Measurements from ENCODE around the gene PSKH1. TPM values are rescaled to one million over a fixed set of nuclear protein-coding genes. Genes with fewer than 3 reads are reported as not detected.

Gene PSKH1
- polyA plus RNA-seq, 2 of the 4 experiments (the other 2 are of a cell fraction) = 15.1 to 15.8 TPM

DNA sequence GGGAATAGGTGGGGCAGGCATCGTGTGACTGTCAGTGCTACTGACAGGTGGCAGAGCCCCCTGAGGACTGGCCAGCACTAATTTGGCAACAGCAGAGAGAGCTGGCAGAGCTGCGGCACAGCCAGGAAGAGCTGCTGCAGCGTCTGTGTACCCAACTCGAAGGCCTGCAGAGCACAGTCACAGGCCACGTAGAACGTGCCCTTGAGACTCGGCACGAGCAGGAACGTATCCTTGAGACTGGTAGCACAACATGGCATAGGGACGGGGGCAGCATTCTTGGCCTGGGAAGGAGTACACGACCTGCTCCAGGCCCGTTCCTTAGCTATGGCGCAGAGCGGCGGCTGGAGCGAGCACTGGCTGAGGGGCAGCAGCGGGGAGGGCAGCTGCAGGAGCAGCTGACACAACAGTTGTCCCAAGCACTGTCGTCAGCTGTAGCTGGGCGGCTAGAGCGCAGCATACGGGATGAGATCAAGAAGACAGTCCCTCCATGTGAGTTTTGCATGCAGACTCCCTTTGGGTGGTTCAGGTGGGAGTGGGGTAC is 11.4 kb upstream of the PSKH1 start (continued):
- TF ChIP-seq, protein P1, sequence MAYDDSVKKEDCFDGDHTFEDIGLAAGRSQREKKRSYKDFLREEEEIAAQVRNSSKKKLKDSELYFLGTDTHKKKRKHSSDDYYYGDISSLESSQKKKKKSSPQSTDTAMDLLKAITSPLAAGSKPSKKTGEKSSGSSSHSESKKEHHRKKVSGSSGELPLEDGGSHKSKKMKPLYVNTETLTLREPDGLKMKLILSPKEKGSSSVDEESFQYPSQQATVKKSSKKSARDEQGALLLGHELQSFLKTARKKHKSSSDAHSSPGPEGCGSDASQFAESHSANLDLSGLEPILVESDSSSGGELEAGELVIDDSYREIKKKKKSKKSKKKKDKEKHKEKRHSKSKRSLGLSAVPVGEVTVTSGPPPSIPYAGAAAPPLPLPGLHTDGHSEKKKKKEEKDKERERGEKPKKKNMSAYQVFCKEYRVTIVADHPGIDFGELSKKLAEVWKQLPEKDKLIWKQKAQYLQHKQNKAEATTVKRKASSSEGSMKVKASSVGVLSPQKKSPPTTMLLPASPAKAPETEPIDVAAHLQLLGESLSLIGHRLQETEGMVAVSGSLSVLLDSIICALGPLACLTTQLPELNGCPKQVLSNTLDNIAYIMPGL (CRISPR knock-in tag; IDR thresholded peaks at IDR 0.05; ENCODE audit: borderline replicate concordance) = no peak
- no peak for TF ChIP-seq JUNB (IDR thresholded peaks at IDR 0.05)
- no peak for TF ChIP-seq MYC (IDR thresholded peaks at IDR 0.05; ENCODE audit: borderline replicate concordance, low read length)

DNA sequence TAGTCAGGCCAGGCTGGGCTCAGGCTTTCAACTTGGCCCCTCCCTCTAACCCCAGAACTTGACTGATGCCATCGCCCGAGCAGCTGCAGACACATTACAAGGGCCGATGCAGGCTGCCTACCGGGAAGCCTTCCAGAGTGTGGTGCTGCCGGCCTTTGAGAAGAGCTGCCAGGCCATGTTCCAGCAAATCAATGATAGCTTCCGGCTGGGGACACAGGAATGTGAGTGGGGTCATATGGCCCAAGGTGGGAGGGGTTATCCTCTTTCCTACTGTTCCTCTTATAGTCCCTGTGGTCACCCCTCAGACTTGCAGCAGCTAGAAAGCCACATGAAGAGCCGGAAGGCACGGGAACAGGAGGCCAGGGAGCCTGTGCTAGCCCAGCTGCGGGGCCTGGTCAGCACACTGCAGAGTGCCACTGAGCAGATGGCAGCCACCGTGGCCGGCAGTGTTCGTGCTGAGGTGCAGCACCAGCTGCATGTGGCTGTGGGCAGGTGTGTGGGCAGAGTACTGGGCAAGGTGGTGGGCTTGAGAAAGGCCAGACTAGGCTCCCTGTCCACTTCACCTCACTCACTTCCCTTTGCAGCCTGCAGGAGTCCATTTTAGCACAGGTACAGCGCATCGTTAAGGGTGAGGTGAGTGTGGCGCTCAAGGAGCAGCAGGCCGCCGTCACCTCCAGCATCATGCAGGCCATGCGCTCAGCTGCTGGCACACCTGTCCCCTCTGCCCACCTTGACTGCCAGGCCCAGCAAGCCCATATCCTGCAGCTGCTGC is 10.5 kb upstream of the PSKH1 start:
- WGBS (ENCODE audit: missing lambda C conversion rate) = 88% methylated on average over 18 of the region's 18 CpGs
- peaks cover 9% of the 10 kb centered on the region; the same call in 1 of the 3 replicates for H3K4me1 ChIP-seq
- H3K4me2 ChIP-seq = no peak overlapping the region
- no peaks in the 10 kb centered on the region for H3K9me3 ChIP-seq
- FAIRE-seq = no peak
- no peak for ATAC-seq
- no peak for DNase-seq (ENCODE audit: low read depth in 1 of 2, low spot score in 1 of 2)
- H3K4me3 ChIP-seq = no peak overlapping the region
- ChIA-PET CTCF (interaction anchor here (0.6 to 17.4 kb wide), 21 partner anchors 8 to 347 kb away, joined by 3 to 370 read pairs (median 8); partner anchors contain the start of genes CTRL, EDC4, PSKH1 and PSMB10), POLR2A (no interaction called here)
- no peak overlapping the region for H3K27ac ChIP-seq
- TF ChIP-seq RFX5 (IDR thresholded peaks at IDR 0.05) = no peak
- TF ChIP-seq POLR2A (IDR thresholded peaks at IDR 0.05; ENCODE audit: low read length) = no peak
- TF ChIP-seq KDM5A (IDR thresholded peaks at IDR 0.05) = no peak
- no peak for TF ChIP-seq POLR2AphosphoS2 (conservative IDR thresholded peaks at IDR 0.05; ENCODE audit: low read length)

DNA sequence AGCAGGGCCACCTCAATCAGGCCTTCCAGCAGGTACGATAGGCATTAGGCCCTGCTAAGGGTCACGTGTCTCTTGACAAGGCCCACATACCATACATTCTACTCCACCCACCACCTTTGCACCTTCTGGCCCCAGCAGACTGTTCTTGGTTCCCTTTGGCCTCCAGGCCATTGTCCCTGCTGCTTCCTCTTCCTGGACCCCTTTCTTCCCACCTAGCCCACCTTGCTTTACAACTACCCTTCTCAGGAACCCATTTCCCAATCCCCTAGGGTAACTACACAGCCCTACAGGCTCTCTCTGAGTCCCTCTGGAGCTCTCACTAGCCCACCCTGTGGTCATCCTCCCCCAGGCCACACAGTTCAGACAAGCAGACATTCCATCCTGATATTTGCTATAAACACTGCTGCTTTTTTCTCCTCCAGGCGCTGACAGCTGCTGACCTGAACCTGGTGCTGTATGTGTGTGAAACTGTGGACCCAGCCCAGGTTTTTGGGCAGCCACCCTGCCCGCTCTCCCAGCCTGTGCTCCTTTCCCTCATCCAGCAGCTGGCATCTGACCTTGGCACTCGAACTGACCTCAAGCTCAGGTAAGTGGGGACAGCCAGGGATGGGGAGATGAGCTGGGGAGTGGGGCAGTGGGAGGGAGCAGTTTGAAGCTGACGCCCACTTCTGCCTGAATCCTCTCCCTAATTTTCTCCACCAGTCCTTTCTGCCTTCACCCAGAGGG is 9.7 kb upstream of the PSKH1 start:
- ChIA-PET POLR2A (interaction anchor here (1.8 kb wide), 1 partner anchor 10 kb away, joined by 8 read pairs; the partner anchor contains the start of gene PSKH1), CTCF (interaction anchor here (0.6 to 17.4 kb wide), 40 partner anchors 9 to 363 kb away, joined by 3 to 370 read pairs (median 5); partner anchors contain the start of genes CTRL, EDC4, NUTF2 and PSKH1)
- Histone ChIP-seq H3K4me1 (peaks cover 9% of the 10 kb centered on the region; the same call in 1 of the 3 replicates), H3K4me3 (no peak overlapping the region), H3K4me2 (no peak overlapping the region), H3K9me3 (no peaks in the 10 kb centered on the region), H3K27ac (no peak overlapping the region)
- TF ChIP-seq ZSCAN20 (CRISPR knock-in tag; IDR thresholded peaks at IDR 0.05) (no peak), NPAS2 (CRISPR knock-in tag; IDR thresholded peaks at IDR 0.05; ENCODE audit: borderline replicate concordance) (no peak), FOSL2 (IDR thresholded peaks at IDR 0.05) (no peak), FOSL2 (CRISPR knock-in tag; IDR thresholded peaks at IDR 0.05) (no peak), ESRRA (IDR thresholded peaks at IDR 0.05; ENCODE audit: borderline replicate concordance, low read length) (no peak), HEYL (CRISPR knock-in tag; IDR thresholded peaks at IDR 0.05) (no peak), FOXS1 (CRISPR knock-in tag; IDR thresholded peaks at IDR 0.05) (no peak), PHF8 (IDR thresholded peaks at IDR 0.05; ENCODE audit: borderline replicate concordance, low read depth) (no peak), RCOR1 (IDR thresholded peaks at IDR 0.05; ENCODE audit: low read depth, low read length) (no peak), NFE2L2 (conservative IDR thresholded peaks at IDR 0.05; ENCODE audit: low read length) (no peak), KDM5A (IDR thresholded peaks at IDR 0.05) (no peak), RAD21 (conservative IDR thresholded peaks at IDR 0.05 in 1 of 2, IDR thresholded peaks at IDR 0.05 in 1 of 2) (no peak), HOXB5 (CRISPR knock-in tag; IDR thresholded peaks at IDR 0.05) (no peak), ZNF302 (CRISPR knock-in tag; IDR thresholded peaks at IDR 0.05) (no peak), TFCP2L1 (CRISPR knock-in tag; IDR thresholded peaks at IDR 0.05) (no peak), RARB (CRISPR knock-in tag; IDR thresholded peaks at IDR 0.05) (no peak), EHF (CRISPR knock-in tag; IDR thresholded peaks at IDR 0.05) (no peak)
- TF ChIP-seq, protein P2, sequence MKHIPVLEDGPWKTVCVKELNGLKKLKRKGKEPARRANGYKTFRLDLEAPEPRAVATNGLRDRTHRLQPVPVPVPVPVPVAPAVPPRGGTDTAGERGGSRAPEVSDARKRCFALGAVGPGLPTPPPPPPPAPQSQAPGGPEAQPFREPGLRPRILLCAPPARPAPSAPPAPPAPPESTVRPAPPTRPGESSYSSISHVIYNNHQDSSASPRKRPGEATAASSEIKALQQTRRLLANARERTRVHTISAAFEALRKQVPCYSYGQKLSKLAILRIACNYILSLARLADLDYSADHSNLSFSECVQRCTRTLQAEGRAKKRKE (CRISPR knock-in tag; IDR thresholded peaks at IDR 0.05; ENCODE audit: low read depth) = no peak
- TF ChIP-seq, protein P3, sequence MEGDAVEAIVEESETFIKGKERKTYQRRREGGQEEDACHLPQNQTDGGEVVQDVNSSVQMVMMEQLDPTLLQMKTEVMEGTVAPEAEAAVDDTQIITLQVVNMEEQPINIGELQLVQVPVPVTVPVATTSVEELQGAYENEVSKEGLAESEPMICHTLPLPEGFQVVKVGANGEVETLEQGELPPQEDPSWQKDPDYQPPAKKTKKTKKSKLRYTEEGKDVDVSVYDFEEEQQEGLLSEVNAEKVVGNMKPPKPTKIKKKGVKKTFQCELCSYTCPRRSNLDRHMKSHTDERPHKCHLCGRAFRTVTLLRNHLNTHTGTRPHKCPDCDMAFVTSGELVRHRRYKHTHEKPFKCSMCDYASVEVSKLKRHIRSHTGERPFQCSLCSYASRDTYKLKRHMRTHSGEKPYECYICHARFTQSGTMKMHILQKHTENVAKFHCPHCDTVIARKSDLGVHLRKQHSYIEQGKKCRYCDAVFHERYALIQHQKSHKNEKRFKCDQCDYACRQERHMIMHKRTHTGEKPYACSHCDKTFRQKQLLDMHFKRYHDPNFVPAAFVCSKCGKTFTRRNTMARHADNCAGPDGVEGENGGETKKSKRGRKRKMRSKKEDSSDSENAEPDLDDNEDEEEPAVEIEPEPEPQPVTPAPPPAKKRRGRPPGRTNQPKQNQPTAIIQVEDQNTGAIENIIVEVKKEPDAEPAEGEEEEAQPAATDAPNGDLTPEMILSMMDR (IDR thresholded peaks at IDR 0.05) = no peak
- TF ChIP-seq, protein P4, sequence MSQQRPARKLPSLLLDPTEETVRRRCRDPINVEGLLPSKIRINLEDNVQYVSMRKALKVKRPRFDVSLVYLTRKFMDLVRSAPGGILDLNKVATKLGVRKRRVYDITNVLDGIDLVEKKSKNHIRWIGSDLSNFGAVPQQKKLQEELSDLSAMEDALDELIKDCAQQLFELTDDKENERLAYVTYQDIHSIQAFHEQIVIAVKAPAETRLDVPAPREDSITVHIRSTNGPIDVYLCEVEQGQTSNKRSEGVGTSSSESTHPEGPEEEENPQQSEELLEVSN (IDR thresholded peaks at IDR 0.05; ENCODE audit: borderline replicate concordance, low read depth) = no peak
- 51% methylated on average over 6 of the region's 6 CpGs for WGBS (ENCODE audit: missing lambda C conversion rate)
- ATAC-seq = peak; percentile 24 to 77; a peak in 5 of 6 replicates
- DNase-seq (ENCODE audit: low read depth in 1 of 2, low spot score in 1 of 2) = no peak
- FAIRE-seq = no peak
